Lower leg skin (tissue), 4 donors: Measurements from ENCODE around the gene PGBD5. TPM values are rescaled to one million over a fixed set of nuclear protein-coding genes. Genes with fewer than 3 reads are reported as not detected.
"Not testable (repeated sequence)": the region's sequence is repeated elsewhere in the genome, so short reads cannot be mapped to it uniquely, and the experiment has no call there.

Experiments used
- DNase-seq, 2 donors: peaks; one replicate each; pipeline ENCODE4 v3.0.0-alpha.2; 2019; ENCODE audit warnings: low spot score in 2 of 2
- H3K4me3 ChIP-seq: fragments of 200-600 bp; sonication (generic); 2 replicates; pipeline ENCODE4 v1.5.1; 2017; ENCODE audit warnings: mild to moderate bottlenecking, low read depth; ENCODE audit not compliant: poor library complexity, severe bottlenecking
- CTCF ChIP-seq, 3 donors: fragments of 450-650 bp; IDR thresholded peaks; one replicate each; pipeline ENCODE4 v1.5.1; 2016; ENCODE audit warnings: antibody characterized with exemption in 3 of 3, mild to moderate bottlenecking in 3 of 3, moderate library complexity in 2 of 3
- POLR2A ChIP-seq, 2 donors: fragments of 450-650 bp; IDR thresholded peaks; one replicate each; pipeline ENCODE4 v1.6.1; 2016 to 2017; ENCODE audit warnings: antibody characterized with exemption in 2 of 2, mild to moderate bottlenecking in 1 of 2, moderate library complexity in 1 of 2
- WGBS, 2 donors: methylation state at CpG; one replicate each; pipeline ENCODE4 v1.1.5; 2018; 5-methylcytosine and 5-hydroxymethylcytosine counted together
- intact Hi-C: fragments of 100-400 bp; cut with DNase I; formaldehyde crosslinking; loops from one replicate; pipeline ENCODE4 v1.15.0; 2023; ENCODE audit warnings: low total_unique reads
- total RNA-seq, 4 donors: library from RNA; depleted of rRNA; stranded (reverse); fragments of >200 nt; gene quantifications; one replicate each; pipeline ENCODE4 v1.1.0, GENCODE V29; 2016

The PGBD5 gene
- total RNA-seq, 4 donors from 2014 or later, result 0.04 to 1.6 (median 0.11) TPM

GRCh38 chr1:230414694-230415093 is 11.4 kb downstream of the PGBD5 start:
- H3K4me3 ChIP-seq, result no peak overlapping the region
- WGBS, 2 donors, result 77 to 78% methylated on average over 4 of the region's 4 CpGs
- DNase-seq, result no peak
- intact Hi-C loops, result no loop called here
- no peak for TF ChIP-seq CTCF (IDR thresholded peaks at IDR 0.05)
- no peak for TF ChIP-seq POLR2A (IDR thresholded peaks at IDR 0.05)

- intact Hi-C loops, result no loop called here
- H3K4me3 ChIP-seq, result no peak overlapping the region
- TF ChIP-seq POLR2A (IDR thresholded peaks at IDR 0.05), result no peak
- DNase-seq, result no peak
- 95 to 98% methylated on average over 4 of the region's 4 CpGs for WGBS, 2 donors
Measured at GRCh38 chr1:230414102-230414501, 12.0 kb downstream of the PGBD5 start.

DNA sequence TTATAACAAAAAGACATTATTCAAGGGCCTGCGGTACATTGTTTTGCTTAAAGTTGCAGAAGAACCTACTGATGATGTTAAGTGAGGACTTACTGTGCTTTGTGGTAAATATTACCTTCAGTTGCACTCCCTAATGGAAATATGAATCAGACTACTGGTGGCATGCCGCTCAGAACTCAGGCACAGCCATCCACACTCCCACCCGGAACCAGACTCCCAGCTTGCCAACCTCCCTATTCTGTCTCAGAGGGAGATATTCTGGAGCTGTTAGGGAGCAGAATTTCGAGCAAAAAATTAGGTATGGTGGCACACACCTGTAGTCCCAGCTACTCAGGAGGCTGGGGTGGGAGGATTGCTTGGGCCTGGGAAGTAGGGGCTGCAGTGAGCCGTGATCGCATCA is 13.1 kb downstream of the PGBD5 start:
- 82 to 88% methylated on average over 6 of the region's 6 CpGs for WGBS, 2 donors
- intact Hi-C loops, result no loop called here
- H3K4me3 ChIP-seq, result no peak overlapping the region
- no peak for DNase-seq
- TF ChIP-seq POLR2A (IDR thresholded peaks at IDR 0.05) (no peak), CTCF (IDR thresholded peaks at IDR 0.05) (no peak)

DNA sequence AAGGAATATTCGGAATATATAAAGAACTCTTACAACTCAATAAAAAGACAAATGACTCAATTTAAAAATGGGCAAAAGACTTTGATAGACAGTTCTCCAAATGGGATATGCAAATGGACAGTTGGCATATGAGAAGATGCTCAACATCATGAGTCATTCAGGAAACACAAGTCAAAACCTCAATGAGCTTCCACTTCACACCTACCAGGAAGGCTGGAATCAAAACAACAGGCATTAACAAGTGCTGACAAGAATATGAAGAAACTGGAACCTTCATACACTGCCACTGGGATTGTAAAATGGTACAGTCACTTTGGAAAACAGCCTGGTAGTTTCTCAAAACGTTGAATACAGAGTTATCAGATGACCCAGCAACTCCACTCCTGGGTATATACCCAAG is 17.2 kb downstream of the PGBD5 start:
- TF ChIP-seq CTCF (IDR thresholded peaks at IDR 0.05), result no peak
- TF ChIP-seq POLR2A (IDR thresholded peaks at IDR 0.05), result no peak
- no peak overlapping the region for H3K4me3 ChIP-seq
- no peak for DNase-seq
- intact Hi-C loops, result no loop called here
- 50 to 63% methylated on average over 2 of the region's 2 CpGs for WGBS, 2 donors

- no peak overlapping the region for H3K4me3 ChIP-seq
- TF ChIP-seq CTCF (IDR thresholded peaks at IDR 0.05) (no peak), POLR2A (IDR thresholded peaks at IDR 0.05) (no peak)
- DNase-seq, result no peak
- WGBS, 2 donors, result 59 to 63% methylated on average over 2 of the region's 2 CpGs
- intact Hi-C loops, result no loop called here
Measured at GRCh38 chr1:230407351-230407750, 18.8 kb downstream of the PGBD5 start.

- H3K4me3 ChIP-seq, intact Hi-C loops: not testable (repeated sequence)
- WGBS, 2 donors, result 82 to 88% methylated on average over 11 of the region's 11 CpGs
- DNase-seq, result peak in 1 of 2 donors; percentile 26
Measured at GRCh38 chr1:230406727-230407126, 19.4 kb downstream of the PGBD5 start.

- intact Hi-C loops, result no loop called here
Measured at GRCh38 chr1:230403442-230403841, 22.7 kb downstream of the PGBD5 start.

More at GRCh38 chr1:230403442-230403841, 22.7 kb downstream of the PGBD5 start:
- DNase-seq, result peak in 1 of 2 donors; percentile 67
- no peak overlapping the region for H3K4me3 ChIP-seq
- WGBS, 2 donors, result 90 to 93% methylated on average over 5 to 6 of the region's 7 CpGs
- TF ChIP-seq POLR2A (IDR thresholded peaks at IDR 0.05) (no peak), CTCF (IDR thresholded peaks at IDR 0.05) (no peak)
